8988T (cell line): Measurements from ENCODE around the gene DENND4B.

ENCODE experiments used
- DNase-seq: peaks from one replicate; pipeline ENCODE4 v3.0.0; 2011

Gene DENND4B

DNA sequence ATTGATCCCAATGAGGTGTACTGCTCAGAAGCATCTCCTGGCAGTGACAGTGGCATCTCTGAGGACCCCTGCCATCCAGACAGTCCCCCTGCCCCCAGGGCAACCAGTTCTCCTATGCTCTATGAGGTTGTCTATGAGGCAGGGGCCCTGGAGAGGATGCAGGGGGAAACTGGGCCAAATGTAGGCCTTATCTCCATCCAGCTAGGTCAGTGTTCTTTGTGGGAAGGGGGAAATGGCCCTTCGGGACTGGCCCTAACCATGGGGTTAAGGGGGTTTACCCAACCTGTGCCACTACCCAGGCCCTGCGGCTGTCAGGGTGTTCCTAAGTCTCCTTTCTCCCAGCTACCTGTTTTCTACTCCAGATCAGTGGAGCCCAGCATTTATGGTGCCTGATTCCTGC lies 22.5 kb upstream of the DENND4B start:
- no peak for DNase-seq

DNA sequence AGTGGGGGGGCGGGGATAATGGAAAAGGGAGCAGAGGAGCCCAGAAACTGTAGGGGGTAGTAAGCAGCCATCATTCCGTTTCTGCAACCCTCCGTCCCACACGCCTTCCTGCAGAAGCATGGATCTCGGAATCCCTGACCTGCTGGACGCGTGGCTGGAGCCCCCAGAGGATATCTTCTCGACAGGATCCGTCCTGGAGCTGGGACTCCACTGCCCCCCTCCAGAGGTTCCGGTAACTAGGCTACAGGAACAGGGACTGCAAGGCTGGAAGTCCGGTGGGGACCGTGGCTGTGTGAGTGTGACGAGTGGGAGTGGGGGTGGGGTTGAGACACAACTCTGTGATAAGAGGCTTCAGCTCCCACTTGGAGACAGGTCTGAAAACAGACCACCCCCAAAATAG lies 21.9 kb upstream of the DENND4B start:
- DNase-seq = no peak

DNA sequence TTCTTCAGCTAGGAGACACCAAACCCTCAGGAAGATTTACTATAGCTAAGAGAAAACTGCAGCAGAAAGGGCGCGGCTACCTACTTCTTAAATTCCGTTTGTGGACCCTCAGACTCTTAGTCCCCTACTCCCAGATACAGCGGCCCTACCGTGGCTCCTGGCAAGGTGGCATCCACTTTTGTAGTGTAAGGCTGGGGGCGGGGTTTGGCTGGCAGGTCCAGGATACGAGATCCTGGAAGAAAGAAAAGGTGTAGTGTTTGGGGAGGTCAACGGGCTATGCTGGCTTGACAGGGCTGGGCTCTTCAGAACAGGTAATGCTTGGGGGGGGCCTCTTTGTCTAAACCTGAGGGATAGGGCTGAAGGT lies 21.5 kb upstream of the DENND4B start:
- DNase-seq = no peak

DNA sequence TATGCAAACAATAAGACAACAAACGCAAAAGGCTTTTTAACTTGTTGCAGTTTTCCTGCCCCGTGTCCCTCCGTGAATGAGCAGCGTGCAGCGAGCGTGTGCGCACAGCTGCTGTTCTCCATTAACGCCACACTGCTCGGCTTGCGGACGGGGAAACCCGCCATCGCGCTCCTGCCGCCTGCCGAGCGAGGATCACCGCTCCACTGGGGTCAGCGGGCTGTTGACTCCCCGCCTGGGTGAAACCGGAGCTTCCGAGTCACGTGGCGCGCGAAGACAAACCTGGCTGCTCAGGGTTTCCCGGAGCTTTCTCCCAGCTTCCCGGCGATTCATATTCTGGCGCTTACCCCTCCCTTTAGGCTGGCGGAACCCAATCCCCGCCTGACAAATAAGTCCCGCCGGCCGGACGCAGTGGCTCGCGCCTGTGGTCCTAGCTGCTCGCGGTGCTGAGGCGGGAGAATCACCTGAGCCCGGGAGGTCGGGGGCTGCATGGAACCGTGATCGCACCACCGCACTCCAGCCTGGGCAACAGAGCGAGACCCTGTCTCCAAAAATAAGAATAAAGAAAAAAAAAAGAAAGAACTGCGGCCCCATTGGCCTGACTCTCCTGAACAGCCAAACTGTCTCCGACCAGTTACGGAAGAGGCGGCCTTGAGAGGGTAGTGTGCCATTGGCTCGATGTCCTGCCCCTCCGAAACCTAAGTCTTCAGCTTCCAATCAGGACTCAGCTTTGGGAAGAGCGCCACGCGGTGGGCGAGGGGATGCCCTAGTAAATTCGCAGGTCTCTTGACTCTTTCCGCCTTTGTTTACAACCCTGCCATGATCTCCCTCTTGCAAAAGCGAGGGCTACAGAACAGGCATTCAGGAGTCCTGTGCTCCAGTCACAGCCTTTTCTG lies 20.8 kb upstream of the DENND4B start, which contains the start of gene CREB3L4:
TSS of gene CREB3L4 (plus strand) at position 796 of the 893 bp plus-strand sequence. CDS start 624 bp downstream, outside the sequence.
- peak; percentile 66 for DNase-seq

DNA sequence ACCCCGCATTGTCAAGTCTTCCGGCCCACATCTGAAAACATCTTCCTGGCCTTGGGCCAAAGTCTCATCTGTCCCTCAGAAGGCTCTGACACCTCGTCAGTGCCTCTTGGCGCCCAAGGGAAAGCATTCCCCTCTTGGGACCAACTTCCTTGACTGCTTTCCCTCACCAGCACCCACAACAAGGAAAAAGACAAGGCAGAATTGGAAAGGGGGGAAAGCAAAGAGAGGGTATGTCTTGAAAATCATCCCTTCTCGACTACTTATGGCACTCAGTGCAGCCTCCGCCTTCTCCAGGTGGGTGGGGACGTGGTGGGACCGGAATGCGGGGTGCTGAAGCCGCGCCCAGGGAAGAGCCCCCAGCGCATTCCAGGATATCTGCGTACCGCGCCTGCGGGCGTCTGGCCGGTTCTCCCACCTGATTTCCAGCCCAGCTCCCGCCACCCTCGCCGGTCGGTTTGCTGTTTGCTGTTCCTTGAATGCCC lies 17.4 kb upstream of the DENND4B start:
- DNase-seq = no peak

DNA sequence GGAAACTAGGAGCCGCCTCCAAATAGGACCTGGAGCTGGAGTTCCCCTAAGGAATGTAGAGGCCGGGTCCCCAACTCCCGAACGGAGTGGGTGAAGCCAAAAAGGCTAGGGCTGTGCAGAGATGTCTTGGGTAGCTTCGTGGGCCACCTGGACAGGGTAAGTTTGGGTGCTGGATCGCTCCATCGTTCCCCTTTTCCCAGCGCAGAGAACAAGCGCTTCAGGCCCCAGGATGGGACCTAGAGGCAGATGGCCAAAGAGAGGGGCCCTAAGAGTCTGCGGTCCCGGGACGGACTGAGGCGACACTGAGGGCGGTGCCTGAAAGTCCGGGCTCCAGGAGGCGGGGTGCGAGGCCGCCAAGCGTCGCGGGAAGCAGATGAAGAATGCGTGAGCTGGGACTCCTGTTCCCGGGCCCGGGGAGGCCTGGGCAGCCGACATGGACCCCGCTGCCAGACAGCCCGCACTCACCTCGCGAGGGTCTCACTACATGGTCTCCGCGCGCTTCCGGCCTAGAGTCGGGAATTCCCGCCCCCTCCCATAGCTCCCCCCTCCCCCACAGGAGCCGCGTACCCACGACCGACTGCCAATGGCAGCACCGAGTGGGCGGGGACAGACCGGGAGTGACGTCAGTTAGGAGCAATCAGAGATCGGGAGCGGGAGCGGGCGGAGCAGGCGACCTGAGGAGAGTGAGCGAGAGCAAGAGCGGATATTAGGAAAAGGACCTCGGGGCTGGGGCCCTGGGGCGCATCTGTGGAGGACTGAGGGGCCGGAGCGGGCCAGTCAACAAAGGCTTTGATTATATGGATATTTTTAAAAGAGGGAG lies 16.7 kb upstream of the DENND4B start, which contains the start of gene SLC39A1:
TSS of gene SLC39A1 (minus strand) at position 508 of the 820 bp plus-strand sequence. CDS start 822 bp downstream, outside the sequence.
- DNase-seq = peak; percentile 89

DNA sequence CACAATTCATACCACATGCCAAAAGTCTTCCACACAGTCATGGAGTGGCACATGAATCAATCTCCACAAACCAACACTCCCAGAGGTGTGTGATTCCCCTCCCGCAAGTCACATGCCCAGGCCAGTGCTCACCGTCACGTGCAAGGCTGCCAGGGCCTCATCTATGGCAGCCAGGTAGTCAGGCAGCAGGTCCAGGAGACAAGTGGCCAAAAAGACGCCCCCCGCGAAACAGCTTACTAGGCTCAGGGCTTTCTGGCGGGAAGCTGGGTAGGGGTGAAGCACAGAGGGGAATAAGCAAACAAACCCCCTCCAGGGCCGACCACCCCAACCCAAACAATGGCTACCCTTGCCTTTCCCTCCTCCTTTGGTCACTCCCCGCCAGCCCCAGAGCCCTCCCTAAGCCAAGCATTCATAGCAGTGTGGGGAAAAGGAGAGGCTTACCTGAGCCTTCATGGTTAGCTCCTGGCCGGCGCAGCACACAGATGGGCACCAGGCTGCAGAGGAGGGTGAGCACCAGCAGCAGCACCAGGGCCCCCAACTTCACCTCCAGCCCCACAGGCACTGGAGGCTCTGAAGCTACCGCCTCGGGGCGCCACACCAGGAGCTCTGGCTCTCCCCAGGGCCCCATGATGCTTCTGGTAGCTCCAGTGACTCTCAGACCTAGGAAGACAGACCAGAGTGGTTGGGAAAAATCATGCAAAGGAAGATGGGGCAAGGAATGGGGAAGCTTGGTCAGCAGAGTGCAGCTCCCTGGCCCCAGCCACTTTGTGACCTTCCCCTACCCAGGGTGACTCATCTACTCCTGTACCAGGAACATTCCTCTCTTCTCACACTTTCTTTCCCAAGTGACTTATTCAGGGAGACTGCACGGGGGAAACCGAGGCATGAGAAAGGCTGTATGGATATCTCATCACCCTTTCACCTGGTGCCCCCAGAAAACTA lies 15.8 kb upstream of the DENND4B start:
- DNase-seq = no peak

DNA sequence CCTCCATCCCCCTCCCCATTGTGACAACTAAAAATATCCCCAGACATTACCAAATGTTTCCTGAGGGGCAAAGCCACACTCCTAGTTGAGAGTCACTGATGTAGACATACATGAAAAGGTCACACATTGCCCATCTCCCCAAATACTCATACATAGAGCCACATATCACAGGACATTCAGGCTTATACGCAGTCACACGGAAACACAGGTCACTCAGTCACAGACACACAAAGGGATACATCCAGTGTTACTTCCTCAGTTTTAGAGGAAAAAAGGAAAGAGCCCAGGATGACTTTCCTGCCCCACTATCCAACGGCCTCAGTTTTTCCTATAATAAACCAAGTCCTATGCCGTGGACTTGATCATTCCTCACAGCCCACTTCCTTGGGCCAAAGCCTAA lies 14.9 kb upstream of the DENND4B start:
- DNase-seq = no peak

DNA sequence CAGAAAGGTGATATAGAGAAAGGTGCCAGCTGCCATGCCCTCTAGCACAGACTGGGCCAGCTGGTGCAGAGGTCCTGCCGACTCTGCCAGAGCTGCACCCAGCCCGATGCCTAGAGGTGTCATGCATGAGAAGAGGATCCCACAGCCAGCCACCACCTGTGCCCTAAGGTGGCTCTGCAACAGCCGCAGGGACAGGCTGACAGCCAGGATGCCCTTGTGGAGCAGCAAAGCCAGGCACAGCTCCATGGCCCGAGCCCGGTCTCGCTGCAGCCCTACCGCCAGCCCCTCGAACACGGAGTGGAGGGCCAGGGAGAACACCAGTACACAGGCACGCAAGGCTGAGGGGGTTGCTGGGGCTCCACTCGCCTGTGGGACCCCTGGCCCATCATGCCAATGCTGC lies 13.7 kb upstream of the DENND4B start:
- no peak for DNase-seq

DNA sequence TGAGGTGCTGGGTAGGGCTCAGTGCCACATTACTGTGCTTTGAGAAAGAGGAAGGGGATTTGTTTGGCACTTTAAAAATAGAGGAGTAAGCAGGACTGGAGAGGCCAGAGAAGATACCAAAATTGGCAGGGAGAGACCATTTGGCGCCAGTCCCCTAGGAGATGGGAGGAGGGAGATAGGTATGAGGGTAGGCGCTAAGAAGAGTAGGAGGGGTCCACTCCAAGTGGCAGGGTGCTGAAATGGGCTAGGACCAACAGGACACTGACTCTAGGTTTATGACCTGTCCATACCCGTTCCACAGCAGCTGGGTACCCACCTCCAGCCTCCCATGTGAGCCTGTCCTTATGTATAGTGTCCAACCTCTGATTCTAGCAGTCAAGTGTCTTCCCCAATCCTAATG lies 12.9 kb upstream of the DENND4B start:
- DNase-seq = no peak

DNA sequence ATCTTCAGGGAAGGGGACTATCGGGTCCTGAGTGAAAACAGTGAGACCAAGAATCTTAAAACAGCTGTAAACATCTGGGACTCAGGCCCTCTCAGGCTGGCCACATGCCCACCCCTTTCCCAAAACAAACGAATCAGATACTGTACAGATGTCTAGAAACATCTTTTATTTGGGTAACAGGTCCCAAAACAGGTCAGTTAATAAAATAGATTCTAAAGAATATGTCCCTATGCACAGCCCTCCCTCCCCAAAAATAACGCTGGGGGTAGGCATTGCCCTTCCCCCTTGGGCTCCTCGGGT lies 12.4 kb upstream of the DENND4B start:
- DNase-seq = no peak

DNA sequence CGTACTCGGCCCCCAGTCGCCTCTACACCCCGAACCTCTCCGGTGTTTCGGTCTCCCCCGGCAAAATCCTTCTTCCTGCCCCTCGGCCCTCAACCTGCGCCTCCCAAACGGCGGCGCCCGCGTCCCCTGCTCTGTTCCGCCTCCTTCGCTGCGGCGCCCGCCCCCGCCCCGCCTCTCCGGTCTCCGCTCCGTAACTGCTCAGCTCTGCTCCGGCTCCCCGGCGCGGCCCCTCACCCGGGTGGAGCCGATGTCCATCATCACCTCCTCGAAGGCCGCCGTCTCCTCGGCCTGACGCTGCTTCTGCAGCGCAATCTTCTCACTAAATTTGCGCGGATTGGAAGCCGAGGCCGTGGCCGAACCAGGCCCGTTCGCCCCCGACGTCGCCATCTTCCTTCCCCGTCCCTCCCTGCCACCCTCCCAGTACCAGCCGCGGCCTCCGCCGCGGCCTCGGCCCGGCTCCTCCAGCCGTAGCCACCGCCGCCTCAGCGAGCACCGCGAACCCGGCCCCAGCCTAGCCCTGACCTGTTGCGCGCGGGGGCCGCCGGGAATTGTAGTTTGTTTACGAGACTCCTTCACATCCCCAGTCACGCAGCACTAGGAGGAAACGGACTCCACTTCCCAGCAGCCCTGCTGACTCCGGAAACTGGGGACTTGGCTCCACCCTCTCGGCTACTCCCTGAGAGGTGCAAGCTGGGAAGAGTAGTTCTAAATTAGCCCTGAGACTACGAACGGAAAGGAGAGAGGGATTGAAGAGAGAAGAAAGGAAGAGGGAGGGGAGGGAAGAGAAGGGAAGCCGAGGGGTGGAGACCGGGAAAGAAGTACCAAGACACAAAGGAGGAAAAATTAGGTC lies 11.8 kb upstream of the DENND4B start, which contains the start of gene CRTC2:
TSS of gene CRTC2 (minus strand) at position 502 of the 850 bp plus-strand sequence. CDS start at position 387, 115 bp downstream.
- peak; percentile 93 for DNase-seq

DNA sequence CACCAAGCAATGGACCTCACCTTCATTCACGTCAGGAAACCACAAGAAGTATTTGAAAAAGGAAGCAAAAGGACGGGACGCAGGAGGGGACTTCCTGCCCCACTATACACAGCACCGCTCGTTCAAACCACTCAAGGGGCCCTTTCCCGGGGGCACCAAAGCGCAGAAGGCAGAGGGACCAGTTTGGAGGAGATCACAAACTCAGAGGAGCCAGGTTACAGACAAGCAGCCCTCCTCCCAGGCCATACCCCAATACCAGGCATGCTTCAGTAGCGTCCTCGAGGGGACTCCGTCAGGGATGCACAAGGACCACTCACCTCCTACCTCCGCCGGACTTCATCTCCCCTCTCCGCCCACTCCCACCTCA lies 11.2 kb upstream of the DENND4B start:
- no peak for DNase-seq

DNA sequence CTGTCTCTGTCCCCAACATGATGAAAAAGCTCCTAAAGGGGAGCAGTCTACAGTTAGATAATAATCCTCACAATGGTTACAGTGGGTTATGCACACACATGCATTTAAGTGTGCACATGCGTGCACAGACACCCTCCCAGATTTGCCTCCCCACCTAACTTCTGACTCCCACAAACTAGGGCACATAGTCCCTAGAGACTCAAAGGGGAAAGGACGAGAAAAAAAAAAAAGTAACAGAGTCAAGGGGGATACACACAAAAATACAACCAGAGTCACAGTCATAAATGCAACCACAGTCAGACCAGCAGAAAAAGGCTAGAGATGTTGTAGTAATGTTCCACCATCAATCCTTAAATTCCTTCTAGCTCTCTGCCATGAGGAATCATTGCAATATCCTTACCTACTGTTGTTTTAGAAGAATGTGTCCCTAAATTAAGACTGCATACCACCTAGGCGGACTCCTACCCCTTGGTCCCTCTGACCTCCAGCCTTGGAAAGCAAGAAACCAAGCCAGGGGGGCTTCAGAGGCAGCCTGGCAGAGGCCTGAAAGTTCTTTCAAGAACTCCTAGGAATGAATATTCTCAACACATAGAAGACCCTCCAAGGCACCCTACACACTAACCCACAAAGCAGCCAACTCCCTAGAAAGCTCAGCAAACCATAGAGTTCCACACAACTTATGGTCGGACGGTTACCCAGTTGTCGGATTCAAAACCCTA lies 10.6 kb upstream of the DENND4B start:
- DNase-seq = no peak

DNA sequence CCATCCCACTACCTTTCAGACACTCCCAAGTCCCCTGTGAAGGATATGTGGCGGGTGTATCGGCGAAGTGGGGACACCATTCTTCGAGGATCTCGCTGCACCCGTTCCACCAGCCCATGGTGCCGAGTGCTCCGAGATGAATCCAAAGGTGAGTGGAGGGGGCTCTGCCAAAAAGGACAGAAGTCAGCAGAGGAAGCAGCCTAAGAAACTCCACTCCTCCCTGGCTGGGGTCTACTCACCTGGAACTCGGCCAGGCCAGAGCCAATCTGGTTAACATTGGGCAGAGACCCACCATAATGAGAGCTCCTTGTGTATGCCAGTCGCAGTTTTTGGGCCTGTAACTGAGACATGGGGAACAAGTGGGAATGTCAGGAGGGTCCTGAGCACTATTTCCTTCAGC lies 8.3 kb upstream of the DENND4B start:
- no peak for DNase-seq

DNA sequence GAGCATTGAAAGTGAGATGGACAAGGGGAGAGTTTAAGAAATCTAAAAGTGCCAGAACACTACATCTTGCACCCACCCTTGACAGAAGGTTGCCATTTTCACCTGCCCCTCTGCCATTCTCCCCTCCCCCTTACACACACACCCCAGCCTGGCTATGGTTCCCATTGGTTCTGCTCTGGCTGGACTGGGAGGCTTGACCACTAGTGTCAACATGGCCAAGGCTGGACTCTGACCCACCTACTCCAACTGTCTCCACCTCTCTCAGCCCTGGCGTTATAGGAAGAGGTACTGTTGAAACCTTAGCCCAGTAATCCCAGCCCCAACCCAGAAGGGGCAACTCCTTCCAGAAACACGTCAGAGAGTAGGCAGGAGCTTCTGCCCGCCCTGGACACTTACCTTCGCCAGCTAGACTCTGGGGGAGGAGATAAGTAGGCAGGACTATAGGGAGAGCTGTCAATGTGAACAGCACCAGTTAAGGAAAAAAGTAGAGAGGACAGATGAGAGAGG lies 7.4 kb upstream of the DENND4B start:
- DNase-seq = no peak

DNA sequence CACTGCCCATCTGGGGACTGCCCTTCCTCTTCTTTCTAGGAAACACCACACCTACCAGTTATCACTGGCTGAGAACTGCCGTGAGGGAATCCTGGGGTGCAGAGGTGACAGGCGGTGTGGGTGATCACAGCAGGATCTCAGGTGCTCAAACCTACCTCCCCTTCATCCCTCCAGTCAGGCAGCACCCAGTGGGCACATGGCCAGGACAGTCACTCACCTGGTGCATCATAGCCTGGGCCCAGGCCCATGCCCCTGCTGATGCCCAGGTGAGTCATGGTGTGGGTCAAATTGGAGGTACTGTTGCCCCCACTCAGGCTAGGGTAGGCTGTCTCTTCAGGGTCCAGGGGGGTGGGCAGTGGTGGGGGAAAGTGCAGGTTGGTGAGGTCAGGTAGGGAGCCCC lies 5.3 kb upstream of the DENND4B start:
- DNase-seq = no peak

DNA sequence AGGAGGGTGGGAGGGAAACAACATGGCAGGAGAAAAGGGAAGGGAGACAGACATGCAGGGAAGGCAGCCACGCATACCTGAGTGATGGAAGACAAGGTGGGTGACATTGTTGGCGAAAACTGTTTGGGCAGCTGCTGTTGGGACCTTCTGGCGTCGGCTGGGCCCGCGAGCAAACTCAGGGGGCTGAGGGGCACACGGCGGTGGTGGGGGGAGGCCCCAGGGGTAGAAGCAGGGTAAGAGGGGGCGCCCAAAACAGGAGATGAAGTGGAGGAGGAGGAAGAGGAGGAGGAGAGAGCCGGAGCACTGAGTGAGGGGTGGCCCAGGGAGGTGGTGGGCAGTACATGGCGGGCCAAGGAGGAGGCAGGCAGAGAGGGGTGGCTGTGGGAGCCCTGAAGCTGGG lies 4.7 kb upstream of the DENND4B start:
- DNase-seq = no peak

DNA sequence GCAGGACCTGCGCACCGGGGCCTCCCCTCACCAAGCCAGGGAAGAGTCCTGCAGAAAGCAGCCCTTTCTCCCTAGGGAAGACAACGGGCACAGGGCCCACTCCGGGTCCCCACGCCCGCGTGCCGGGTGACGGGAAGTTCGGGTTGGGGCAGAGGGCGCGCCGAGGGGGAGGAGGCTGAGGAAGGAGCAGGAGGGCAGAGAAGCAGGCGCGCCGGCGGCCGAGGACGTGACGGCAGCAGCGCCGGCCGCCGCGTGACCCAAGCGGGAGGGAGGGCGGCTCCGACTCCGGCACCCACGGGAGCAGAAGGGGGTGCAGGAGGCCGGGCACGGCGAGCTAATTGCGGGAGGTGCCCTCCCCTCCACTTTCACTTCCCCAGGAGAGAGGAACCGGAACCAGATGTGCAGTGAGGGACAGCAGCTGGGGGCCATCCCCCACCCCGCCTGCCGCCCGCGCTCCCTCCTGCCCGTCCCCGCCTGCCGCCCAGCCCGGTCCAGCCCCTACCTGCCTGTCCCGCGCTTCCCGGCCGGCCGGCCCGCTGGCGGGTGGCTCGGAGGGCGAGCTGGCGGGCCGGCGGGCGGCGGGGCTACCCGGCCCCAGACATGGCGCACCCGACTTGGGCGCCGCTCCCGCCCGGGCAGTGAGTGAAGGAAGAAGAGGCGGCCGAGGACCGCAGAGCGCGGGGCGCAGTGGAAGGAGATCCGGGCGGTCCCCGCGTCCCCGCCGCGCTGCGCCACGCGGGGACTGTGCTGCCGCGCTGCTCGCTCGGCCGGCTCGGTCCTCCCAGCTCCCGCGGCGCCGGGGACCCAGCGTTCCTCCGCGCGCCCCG lies 510 bp downstream of the DENND4B start:
- peak; percentile 78 for DNase-seq
